HCT116 (cell line): Measurements from ENCODE around the gene TRAPPC12.

Experiments used
- CTCF ChIP-seq, 3 experiments: fragments of 200-600 bp in 1 of 3; sonication (generic) in 1 of 3; IDR thresholded peaks in 2 of 3; conservative IDR thresholded peaks in 1 of 3; 2 replicates each; pipeline ENCODE4 v1.5.1; 2012 to 2017; ENCODE audit warnings: low read depth in 2 of 3, low read length in 2 of 3, antibody characterized with exemption in 1 of 3, borderline replicate concordance in 1 of 3, control low read depth in 1 of 3, mild to moderate bottlenecking in 1 of 3, mixed read lengths in 1 of 3, mixed run types in 1 of 3, moderate library complexity in 1 of 3; ENCODE audit not compliant: insufficient read depth in 1 of 3
- EZH2 ChIP-seq: fragments of 200-600 bp; sonication (generic); IDR thresholded peaks from 2 replicates; pipeline ENCODE4 v1.6.1; 2017; ENCODE audit warnings: antibody characterized with exemption, mixed run types
- YY1 ChIP-seq: IDR thresholded peaks from 2 replicates; pipeline ENCODE4 v1.6.1; 2011; ENCODE audit warnings: low read length, low read depth, moderate library complexity, mild to moderate bottlenecking; ENCODE audit not compliant: insufficient replicate concordance; ENCODE audit errors: extremely low read depth

DNA sequence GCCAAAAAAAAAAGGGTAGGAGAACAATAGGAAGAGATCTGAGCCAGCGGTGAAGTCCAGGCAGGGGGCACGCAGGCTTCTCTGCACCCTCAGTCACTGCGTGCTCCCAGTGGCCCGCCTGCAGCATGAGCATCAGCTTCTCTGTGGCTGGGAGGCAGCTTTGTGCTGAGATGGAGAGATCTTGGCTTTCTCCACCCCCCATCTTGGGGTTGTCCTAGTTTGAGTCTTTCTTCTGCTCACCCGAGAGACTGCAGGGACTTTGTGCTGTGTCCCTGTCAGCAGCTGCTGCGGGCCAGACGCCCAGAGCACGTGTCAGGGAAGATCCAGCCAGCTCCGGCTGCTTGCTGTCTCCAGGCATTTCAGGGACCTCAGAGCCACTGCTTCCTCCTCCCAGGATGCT, 20.3 kb downstream of the TRAPPC12 start:
- TF ChIP-seq YY1 (no peak), EZH2 (no peak), CTCF (IDR thresholded peaks at IDR 0.05 in 2 of 3, conservative IDR thresholded peaks at IDR 0.05 in 1 of 3; ENCODE audit: borderline replicate concordance in 1 of 3, insufficient read depth in 1 of 3, low read depth in 2 of 3, low read length in 2 of 3) (no peak)
